Measurements from ENCODE around the gene PAEP.

PAEP gene

DNA sequence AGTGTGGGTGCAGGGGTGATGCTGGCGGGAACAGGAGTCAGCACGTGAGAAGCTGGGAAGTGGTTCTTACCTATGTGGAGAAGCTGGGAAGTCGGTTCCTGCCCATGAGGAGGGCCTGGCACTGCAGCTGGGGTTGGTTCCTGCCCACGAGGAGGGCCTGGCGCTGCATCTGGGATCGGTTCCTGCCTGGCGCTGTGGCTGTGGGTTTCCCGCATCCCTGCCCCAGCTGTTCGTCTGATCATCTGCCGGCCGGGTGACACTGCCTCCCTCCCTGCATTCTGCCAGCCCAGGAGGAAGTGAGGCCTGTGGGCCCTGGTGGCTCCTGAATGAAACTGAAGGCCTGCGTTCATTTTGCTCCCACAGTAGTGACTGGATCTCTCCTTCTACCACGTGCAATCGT, 10.5 kb upstream of the PAEP start:
- no peak for DNase-seq

DNA sequence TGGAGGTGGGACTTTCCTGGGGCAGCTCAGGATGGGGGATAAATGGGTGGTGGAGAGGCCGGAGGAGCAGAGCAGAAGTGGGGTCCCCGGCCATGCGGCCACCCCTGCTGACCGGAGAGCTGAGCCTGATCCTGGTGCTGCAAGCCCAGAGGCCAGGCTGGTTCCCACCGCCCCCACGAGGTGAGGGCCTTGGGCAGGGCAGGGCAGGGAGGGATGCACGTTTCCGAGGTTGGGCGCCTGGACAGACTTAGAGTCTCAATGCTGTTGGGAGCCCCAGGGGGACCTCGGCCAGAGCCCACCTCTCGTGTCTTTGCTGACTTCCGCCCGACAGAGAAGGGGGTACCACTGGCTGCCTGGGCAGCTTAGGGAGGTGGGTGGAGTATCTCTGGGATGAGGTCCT, 10.1 kb upstream of the PAEP start:
- DNase-seq, result no peak

DNA sequence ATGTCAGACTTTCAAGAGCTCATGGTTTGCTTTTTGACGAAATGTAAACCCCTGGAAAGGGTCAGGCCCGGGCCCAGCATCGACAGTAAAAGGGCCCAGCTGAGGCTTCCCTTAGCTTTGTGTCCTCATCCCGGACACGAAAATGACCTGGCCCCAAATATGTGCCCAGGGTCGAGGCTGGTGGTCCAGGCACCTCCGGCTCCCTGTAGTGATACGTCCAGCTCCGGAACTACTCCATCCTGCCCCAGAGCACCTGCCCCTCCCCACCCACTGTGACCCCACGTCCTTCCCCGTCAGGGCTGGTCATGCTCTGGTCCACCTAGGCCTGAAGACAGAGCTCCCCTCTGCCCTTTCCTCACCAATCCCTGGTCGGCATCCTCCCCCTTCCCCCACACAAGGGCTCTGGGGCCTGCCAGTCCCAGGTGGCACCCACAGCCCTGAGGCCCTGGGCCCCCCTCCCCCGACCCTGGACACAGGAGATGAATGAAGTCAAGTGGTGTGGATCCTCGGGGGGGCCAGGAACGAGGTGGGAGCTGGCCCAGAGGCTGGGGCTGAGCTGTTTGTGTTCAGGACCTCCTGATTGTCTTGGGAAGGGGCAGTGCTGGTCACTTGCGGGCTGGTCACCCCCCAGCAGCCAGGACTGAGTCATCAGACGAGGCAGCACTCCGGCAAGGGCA, 9.4 kb upstream of the PAEP start:
- no peak for DNase-seq

DNA sequence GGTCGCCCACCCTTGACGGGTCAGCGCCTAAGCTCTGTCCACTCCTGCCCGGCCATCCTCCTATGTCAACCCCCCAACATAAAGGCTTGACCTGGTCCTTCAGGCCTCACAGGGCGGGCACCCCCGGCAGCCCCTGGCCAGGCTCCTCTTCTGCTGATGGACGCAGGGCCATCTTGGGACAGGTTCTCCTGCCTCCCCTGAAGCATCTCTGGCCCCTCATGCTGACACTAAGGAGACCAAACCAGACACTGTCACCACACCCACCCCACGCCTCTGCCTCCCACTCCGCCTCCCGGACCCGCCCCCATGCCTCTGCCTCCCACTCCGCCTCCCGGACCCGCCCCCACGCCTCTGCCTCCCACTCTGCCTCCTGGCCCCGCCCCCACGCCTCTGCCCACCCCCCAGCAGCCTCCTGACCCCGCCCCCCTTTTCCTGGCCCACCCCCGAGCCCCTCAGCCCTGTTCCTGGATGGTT, 8.8 kb upstream of the PAEP start:
- DNase-seq, result no peak

DNA sequence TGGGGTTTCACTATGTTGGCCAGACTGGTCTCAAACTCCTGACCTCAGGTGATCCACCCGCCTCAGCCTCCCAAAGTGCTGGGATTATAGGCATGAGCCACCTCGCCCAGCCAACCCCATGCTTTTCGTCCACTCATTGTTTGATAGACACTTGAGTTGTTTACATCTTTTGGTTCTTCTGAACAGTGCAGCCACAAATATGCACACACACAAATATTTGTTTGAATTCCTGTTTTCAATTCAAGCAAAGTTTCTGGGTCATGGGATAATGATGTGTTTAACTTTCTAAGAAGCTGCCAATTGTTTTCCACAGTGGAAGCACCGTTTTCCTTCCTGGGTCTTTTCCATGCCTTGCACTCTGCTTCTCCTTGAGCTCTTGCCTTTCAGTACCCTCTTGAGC, 6.8 kb upstream of the PAEP start:
- no peak for DNase-seq

DNA sequence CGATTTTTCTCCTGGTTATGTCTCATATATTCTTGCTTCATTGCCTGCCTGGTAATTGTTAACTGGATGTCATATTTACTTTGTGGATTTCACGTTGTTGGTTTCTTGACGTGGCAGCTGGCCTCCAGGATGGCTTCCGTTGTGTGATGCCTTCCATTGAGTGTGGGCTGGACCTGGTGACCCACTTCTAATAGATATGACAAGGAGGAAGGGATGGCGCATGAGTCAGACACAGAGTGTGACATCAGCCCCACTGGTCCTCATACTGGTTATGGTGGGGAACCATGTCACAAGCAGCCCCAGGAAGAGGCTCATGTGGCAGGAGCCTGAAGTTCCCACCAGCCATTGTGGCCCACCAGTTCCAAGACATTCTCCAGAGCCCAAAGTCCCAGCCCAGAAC, 6.4 kb upstream of the PAEP start:
- no peak for DNase-seq

DNA sequence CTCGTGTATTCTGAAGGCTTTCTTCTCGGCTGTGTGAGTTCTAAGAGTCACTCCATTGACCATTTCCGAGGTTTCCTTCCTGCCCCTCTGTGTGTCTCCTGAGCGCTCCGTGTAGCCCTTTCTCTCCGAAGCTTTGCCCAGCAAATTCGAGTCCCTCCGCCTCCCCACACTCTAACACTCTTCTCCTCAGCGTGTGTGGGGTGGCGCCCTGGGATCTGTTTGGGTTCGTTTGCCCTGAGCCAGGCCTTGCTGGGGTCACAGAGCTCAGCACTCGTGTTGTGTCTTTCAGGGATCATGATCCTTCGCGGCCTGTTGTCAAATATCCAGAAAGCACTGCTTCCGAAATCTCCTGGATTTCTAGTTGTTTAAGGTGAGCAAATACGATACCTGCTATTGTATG, 5.6 kb upstream of the PAEP start:
- no peak for DNase-seq

DNA sequence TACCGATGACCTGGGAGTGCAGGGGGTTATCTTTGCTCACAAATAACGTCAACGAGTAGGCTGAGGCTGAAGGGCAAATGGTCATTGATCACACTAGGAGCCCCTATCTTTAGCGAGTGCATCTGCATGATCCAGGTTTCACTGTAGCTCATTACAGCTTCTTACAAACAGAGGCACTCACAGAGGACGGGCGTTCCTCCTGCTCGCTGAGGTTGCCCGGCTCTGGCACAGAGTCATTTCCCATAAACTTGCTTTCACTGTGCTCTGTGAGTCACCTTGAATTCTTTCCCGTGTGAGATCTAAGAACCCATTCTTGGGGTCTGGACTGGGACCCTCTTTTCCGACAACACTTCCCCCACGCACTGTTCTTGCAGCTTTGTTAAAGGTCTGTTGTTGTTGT, 1.9 kb upstream of the PAEP start:
- no peak for DNase-seq

DNA sequence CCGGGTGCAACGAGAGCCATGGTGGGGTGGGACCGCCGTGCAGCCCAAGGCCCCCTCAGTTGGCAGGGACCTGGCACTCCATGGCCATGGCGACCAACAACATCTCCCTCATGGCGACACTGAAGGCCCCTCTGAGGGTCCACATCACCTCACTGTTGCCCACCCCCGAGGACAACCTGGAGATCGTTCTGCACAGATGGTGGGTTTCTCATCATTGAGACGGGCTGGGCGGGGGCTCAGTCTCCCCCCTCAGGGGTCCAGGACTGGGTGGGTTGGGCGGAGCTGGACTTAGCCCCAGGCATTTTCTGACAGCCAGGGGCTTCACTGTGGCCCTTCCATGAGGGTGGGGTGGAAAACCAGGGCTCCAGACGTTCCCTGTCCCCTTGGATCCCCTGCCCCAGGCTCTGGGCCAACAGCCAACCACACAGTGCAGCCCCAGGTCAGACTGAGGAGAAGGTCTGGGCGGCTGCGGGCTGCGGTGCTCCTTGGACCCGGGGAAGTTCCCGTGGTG, 734 bp downstream of the PAEP start:
- no peak for DNase-seq

DNA sequence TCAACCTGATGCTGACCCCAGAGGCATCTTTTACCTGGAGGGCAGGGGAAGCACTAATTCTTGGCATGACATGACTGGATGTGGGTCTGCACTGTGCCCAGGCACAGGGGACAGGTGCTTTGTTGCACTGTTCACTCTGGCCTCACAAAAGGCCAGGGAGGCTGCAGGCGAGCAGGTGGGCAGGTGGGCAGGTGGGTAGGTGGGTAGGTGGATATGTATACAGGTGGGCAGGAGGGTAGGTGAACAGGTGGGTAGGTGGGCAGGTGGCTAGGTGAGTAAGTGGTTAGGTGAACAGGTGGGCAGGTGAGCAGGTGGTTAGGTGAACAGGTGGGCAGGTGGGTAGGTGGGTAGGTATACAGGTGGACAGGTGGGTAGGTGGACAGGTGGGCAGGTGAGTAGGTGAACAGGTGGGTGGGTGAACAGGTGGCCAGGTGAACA, 1.5 kb downstream of the PAEP start:
- no peak for DNase-seq

DNA sequence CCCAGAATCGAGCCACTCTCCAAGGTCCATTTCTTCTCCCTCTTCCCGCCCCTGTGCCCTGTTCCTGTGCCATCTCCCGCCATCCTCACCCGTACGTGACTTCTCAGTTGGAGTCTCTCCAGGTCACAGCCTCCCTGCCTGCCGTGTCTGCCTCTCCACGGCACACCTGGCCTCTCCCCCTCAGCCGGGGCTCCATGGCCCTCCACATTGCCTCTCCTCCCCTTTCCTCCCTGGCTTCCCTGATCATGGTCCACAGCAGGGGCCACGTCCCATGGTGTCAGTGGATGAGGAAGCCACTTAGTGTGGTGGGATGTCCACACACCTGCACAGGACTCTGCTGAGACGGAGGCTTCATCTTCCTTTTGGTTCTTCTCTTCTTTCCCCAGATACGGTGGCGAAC, 2.3 kb downstream of the PAEP start:
- no peak for DNase-seq

DNA sequence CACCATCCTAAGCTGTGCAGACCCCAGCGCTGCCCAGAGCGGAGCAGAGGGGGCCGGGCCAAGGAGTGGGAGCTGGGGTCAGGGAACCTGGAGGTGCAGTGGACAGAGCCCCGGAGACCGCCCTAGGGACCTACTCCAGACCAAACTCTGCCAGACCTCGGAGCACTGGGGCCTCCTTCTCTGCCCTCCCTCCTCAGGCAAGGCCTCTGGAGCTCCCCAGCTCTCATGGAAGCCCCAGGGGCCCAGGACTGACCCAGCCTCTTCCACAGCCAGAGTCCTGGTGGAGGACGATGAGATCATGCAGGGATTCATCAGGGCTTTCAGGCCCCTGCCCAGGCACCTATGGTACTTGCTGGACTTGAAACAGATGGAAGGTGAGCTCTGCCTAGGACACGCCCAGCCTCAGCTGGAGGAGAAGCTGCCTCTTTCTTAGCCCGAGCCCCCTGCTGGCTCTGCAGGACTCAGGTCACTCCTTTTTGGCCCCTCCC, 3.6 kb downstream of the PAEP start:
- no peak for DNase-seq

DNA sequence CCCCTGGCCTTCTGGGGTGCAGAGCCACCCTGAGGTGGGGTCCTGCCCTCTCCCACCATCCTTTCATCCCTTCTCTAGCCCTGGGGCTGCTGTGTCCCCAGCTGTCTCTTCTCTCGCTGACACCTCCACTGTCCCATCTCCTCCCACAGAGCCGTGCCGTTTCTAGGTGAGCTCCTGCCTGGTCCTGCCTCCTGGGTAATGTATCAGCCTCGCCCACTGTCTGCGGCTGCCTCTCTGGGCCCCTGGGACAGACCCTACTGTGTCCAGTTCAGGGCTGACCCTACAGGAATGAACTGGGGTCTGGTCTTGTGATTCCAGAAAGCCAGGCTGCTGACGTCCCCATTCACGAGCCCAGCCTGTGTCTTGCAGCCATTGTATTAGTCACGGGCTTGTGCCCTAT, 4.1 kb downstream of the PAEP start:
- no peak for DNase-seq

DNA sequence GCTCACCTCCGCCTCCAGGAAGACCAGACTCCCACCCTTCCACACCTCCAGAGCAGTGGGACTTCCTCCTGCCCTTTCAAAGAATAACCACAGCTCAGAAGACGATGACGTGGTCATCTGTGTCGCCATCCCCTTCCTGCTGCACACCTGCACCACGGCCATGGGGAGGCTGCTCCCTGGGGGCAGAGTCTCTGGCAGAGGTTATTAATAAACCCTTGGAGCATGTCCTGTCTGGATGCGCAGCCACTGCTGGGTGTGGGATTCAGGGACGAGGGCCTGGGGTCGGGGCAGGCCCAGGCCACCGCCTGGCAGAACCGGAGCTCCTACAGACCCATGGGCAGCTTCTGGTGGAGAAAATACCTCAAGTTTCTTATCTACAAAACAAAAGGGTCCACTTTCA, 5.0 kb downstream of the PAEP start:
- DNase-seq, result no peak

DNA sequence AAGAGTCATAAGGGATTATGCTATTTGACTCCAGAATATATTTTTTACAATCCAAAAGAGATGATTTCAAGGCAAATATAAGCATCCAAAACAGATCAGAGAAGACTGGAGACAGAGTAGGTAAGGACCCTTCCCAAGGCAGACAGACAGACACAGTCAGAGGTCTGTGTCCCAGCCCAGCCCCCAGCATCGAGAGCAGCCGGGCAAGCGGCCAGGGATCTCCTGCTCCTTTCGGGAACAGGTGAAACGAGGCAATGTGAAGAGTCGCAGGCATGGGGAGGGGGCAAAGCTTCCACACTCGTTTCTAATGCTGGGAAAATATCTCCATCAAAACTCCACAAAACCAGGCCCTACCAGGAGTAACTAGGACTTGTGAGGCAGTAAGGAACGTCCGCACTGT, 5.8 kb downstream of the PAEP start:
- DNase-seq, result no peak

DNA sequence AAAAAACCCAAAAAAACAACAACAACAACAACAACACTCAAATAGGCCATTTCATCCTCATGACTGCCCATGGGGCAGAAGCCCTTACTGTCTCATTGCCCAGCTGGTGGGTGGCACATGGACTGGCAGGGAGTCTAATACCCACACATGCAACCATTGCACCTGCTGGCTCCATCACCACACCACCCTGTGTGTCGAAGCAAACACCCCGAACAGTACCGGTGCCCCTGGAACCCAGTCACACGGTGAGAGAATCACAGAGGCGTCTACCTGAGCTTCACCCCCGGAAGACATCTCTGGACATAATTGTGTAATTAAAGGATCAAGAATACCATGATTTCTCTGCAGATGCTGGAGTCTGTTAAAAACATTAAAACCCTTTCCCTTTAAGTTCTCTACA, 6.5 kb downstream of the PAEP start:
- no peak for DNase-seq

DNA sequence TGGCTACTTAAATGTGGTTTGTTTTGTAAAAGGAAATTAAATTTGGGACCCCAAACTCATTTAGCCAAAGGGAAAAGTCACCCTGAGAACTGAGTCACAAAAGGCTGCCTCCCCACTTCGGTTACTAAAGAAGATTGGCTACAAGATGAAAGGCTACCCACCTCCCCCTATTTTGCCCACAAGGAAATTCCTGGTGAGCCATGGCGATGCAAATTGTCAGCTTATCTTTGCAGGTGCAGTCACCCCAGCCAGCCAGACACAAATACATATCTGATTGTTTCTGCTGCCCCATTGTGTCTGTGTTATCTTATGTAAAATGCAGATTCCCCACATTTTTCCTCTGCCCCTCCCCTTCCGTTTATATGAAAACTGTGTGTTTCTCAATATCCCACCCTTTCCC, 8.9 kb downstream of the PAEP start:
- DNase-seq, result no peak

DNA sequence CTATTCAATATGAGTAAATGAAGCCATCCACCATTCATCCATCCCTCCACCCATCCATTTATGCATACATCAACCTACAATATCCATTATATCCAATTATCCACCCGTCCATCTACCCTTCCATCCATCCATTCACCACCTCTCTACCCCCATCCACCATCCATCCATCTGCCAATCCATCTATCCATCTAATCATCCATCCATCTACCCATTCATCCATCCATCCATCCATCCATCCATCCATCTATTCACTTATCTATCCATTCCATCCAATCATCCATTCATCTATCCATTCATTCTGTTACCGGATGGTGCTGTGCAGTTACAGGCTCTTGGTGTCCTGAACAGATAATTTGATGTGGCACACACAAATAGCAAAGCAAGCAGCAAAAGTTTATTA, 10.7 kb downstream of the PAEP start:
- no peak for DNase-seq

DNA sequence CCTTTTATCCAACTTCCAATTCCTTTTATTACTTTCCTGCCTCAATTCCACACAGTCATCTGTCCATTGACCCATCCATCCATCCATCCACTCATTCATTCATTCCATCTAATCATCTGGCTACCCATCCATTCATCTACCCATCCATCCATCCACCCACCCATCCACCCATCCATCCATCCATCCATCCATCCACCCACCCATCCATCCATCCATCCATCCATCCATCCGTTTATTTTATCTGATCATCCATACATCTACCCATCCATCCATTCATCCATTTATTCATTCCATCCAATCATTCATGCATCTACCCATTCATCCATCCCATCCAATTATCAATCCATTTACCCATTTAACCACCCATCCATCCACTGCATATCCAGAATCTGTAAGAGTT, 11.6 kb downstream of the PAEP start:
- no peak for DNase-seq

DNA sequence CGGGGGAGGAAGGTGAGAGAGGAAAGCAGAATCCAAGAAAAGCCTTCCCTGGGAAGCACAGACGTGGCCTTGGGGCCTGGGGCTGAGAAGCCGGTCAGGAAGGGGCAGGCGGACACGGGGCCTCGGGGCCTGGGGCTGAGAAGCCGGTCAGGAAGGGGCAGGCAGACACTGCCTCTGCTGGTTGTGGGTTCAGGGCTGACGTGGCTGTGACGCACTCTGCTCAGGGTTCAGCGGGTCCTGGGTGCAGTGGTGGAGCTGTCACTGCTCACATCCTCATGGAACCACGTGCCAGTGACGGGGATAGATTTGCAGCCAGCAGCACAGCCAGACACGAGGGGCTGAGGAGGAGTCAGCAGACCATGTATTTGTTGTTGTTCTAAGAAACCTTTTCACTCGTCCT, 12.8 kb downstream of the PAEP start:
- DNase-seq, result no peak

DNA sequence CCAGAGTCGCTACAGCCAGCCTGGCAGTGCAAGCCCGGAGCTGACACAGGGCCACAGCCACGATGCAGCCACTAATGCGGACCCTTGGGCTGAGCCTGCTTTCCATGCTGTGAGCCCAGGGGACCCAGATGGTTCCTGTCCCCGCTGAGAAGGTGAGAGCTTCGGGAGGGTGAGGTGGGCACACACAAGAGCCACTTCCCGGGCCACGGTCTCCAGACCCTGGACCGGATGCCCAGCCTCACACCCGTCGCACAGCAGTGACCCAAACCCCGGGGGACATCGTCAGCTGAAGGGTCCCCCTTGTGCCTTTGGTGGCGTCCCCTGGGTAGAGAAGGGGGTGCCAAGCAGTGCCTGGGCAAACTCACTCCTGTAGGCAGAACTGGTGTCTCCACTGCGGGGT, 13.4 kb downstream of the PAEP start:
- DNase-seq, result no peak

DNA sequence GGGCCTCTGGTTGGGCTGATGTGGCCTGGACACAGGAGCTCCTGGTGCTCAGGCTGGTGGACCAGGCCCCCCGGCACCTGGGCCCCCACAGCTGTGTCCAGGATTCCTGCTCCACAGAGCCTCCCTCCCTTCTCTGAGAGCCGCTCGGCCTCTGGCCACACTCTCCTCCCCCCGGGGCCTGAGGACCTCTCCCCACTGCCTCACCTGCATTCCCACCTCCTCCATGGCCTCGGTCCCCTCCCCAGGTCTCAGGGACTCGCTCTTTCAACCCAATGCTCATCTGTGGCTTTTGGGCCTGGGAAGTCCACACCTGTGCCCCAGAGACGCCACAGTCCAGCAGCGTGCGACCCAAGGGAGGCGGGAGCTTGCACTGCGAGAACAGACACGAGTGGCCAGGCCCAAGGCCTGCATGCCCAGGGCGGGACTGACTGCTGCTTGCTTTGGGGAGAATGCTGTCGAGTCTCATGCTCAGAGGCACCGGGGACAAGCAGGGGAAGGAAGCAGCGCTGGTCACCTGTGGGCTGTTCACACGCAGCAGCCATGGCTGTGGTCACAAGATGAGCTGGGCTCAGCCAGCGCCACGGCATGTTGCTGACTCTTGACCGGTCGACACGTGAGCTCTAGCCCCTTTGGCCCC, 14.6 kb downstream of the PAEP start:
- DNase-seq, result no peak

DNA sequence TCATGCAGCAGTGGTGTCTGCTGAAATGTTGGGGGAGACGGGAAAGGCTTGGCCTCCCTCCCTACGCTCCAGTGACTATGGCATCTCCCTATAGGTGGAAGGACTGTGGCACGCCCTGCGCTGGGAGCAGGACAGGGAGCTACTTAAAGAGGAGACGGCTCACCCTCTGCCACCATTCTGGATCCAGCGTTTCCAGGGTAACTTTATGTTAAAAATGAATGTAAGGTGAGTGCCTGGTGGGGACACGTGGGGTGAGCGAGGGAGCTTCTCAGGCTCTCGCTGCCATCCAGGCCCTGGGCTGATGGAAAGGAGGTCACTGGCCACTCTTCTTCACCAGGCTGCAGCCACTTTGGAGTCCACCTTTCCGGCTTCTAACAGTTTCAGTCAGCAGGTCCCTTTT, 15.7 kb downstream of the PAEP start:
- no peak for DNase-seq

DNA sequence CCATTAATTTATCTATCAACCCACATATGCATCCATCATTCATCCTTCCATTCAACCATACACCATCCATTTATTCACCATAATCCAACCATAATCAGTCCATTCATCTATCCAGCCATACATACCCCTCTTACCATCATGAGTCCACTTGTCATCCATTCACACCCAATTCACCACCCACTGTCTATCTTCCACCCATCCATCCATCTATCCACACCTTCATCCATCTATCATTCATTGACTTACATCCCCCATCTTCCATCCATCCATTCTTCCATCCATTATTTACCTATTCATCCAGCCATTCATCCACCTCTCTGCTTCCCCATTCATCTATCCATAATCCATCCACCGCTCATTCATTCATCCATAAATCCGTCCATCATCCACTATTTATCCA, 17.8 kb downstream of the PAEP start:
- DNase-seq, result no peak

Measured in fibroblast of skin of back (primary cell).